ENCODE measurements around the gene NUDT3. TPM values are rescaled to one million over a fixed set of nuclear protein-coding genes. Genes with fewer than 3 reads are reported as not detected.
"Not testable (repeated sequence)": the region's sequence is repeated elsewhere in the genome, so short reads cannot be mapped to it uniquely, and the experiment has no call there.

NUDT3 gene
- total RNA-seq, 1 experiment from 2014 or later: 18.5 TPM

GRCh38 chr6:34373511-34373910 is 19.0 kb downstream of the NUDT3 start:
- no peak for DNase-seq (ENCODE audit: extremely low read depth, low read depth)

GRCh38 chr6:34371865-34372264 is 20.6 kb downstream of the NUDT3 start:
- not testable (repeated sequence) for DNase-seq (ENCODE audit: extremely low read depth, low read depth)

GRCh38 chr6:34370361-34370760 is 22.1 kb downstream of the NUDT3 start:
- no peak for DNase-seq (ENCODE audit: extremely low read depth, low read depth)

- no peak for DNase-seq (ENCODE audit: extremely low read depth, low read depth)
Measured at GRCh38 chr6:34369385-34369784, 23.1 kb downstream of the NUDT3 start.

GRCh38 chr6:34366639-34366921 is 25.9 kb downstream of the NUDT3 start:
- DNase-seq (ENCODE audit: extremely low read depth, low read depth): no peak

GRCh38 chr6:34365781-34366638 is 26.5 kb downstream of the NUDT3 start:
- not testable (repeated sequence) for DNase-seq (ENCODE audit: extremely low read depth, low read depth)

- not testable (repeated sequence) for DNase-seq (ENCODE audit: extremely low read depth, low read depth)
Measured at GRCh38 chr6:34363681-34364075, 28.8 kb downstream of the NUDT3 start.

GRCh38 chr6:34362909-34363680 is 29.4 kb downstream of the NUDT3 start:
- no peak for DNase-seq (ENCODE audit: extremely low read depth, low read depth)

GRCh38 chr6:34362176-34362575 is 30.3 kb downstream of the NUDT3 start:
- no peak for DNase-seq (ENCODE audit: extremely low read depth, low read depth)

GRCh38 chr6:34360556-34360955 is 31.9 kb downstream of the NUDT3 start:
- no peak for DNase-seq (ENCODE audit: extremely low read depth, low read depth)

- no peak for DNase-seq (ENCODE audit: extremely low read depth, low read depth)
Measured at GRCh38 chr6:34359418-34360158, 32.9 kb downstream of the NUDT3 start.

- DNase-seq (ENCODE audit: extremely low read depth, low read depth): no peak
Measured at GRCh38 chr6:34358389-34358905, 34.0 kb downstream of the NUDT3 start.

GRCh38 chr6:34357937-34358336 is 34.5 kb downstream of the NUDT3 start:
- no peak for DNase-seq (ENCODE audit: extremely low read depth, low read depth)

- no peak for DNase-seq (ENCODE audit: extremely low read depth, low read depth)
Measured at GRCh38 chr6:34355889-34356288, 36.6 kb downstream of the NUDT3 start.

- not testable (repeated sequence) for DNase-seq (ENCODE audit: extremely low read depth, low read depth)
Measured at GRCh38 chr6:34354230-34354629, 38.2 kb downstream of the NUDT3 start.

GRCh38 chr6:34353530-34353929 is 38.9 kb downstream of the NUDT3 start:
- DNase-seq (ENCODE audit: extremely low read depth, low read depth): not testable (repeated sequence)

- DNase-seq (ENCODE audit: extremely low read depth, low read depth): no peak
Measured at GRCh38 chr6:34352305-34352937, 40.0 kb downstream of the NUDT3 start.

- no peak for DNase-seq (ENCODE audit: extremely low read depth, low read depth)
Measured at GRCh38 chr6:34350934-34351217, 41.6 kb downstream of the NUDT3 start.

- DNase-seq (ENCODE audit: extremely low read depth, low read depth): no peak
Measured at GRCh38 chr6:34350137-34350933, 42.1 kb downstream of the NUDT3 start.

GRCh38 chr6:34349211-34349610 is 43.3 kb downstream of the NUDT3 start:
- no peak for DNase-seq (ENCODE audit: extremely low read depth, low read depth)
